Testis (tissue), 2 donors: ENCODE results near the gene ECEL1.

Experiments
- CTCF ChIP-seq, 3 experiments: fragments of 450-650 bp in 2 of 3; fragments of 200-600 bp in 1 of 3; sonication (generic) in 1 of 3; IDR thresholded peaks; one replicate each; pipeline ENCODE4 v1.5.1; 2016 to 2019; ENCODE audit warnings: antibody characterized with exemption in 3 of 3, mild to moderate bottlenecking in 2 of 3, moderate library complexity in 1 of 3
- POLR2A ChIP-seq: fragments of 450-650 bp; IDR thresholded peaks from one replicate; pipeline ENCODE4 v1.6.1; 2017; ENCODE audit warnings: antibody characterized with exemption, mild to moderate bottlenecking, moderate library complexity

GRCh38 chr2:232466221-232466620, 21.4 kb downstream of the ECEL1 start:
- TF ChIP-seq POLR2A (no peak), CTCF (IDR thresholded peaks at IDR 0.05) (no peak)
